ENCODE results near the gene SLC6A19. TPM values are rescaled to one million over a fixed set of nuclear protein-coding genes. Genes with fewer than 3 reads are reported as not detected.
A peak's percentile ranks its signal among the peaks of the same experiment; 100 is the strongest.

The SLC6A19 gene
- total RNA-seq, 1 donor from 2014 or later = not detected

GRCh38 chr5:1195439-1195838 lies 6.0 kb upstream of the SLC6A19 start:
- no peak overlapping the region for H2AFZ ChIP-seq (replicated peaks)
- H3K36me3 Mint-ChIP-seq = no peaks in the 10 kb centered on the region
- no peak for DNase-seq (ENCODE audit: low spot score)
- H3K4me3 ChIP-seq = no peak overlapping the region
- peaks cover 15% of the 10 kb centered on the region for H3F3A ChIP-seq (ENCODE audit: low read depth)
- TF ChIP-seq EZH2 (IDR thresholded peaks at IDR 0.05) (no peak), EZH2phosphoT487 (IDR thresholded peaks at IDR 0.05) (no peak)
- TF ChIP-seq, protein P1, sequence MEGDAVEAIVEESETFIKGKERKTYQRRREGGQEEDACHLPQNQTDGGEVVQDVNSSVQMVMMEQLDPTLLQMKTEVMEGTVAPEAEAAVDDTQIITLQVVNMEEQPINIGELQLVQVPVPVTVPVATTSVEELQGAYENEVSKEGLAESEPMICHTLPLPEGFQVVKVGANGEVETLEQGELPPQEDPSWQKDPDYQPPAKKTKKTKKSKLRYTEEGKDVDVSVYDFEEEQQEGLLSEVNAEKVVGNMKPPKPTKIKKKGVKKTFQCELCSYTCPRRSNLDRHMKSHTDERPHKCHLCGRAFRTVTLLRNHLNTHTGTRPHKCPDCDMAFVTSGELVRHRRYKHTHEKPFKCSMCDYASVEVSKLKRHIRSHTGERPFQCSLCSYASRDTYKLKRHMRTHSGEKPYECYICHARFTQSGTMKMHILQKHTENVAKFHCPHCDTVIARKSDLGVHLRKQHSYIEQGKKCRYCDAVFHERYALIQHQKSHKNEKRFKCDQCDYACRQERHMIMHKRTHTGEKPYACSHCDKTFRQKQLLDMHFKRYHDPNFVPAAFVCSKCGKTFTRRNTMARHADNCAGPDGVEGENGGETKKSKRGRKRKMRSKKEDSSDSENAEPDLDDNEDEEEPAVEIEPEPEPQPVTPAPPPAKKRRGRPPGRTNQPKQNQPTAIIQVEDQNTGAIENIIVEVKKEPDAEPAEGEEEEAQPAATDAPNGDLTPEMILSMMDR (IDR thresholded peaks at IDR 0.05) = no peak
- no peaks in the 10 kb centered on the region for H4K20me1 ChIP-seq (ENCODE audit: low read depth)
- peaks cover 11% of the 10 kb centered on the region for H3K27me3 ChIP-seq
- H3K9ac ChIP-seq = no peak overlapping the region
- no peak overlapping the region for H3K4me2 ChIP-seq
- H3K27ac Mint-ChIP-seq = no peak overlapping the region
- no peaks in the 10 kb centered on the region for H3K9me3 ChIP-seq (ENCODE audit: low read depth)
- H3K27ac ChIP-seq = no peak overlapping the region
- H3K4me1 Mint-ChIP-seq = peaks cover 6% of the 10 kb centered on the region
- no peaks in the 10 kb centered on the region for H3K79me2 ChIP-seq (ENCODE audit: low read depth)
- H3K36me3 ChIP-seq = no peaks in the 10 kb centered on the region
- peaks cover 6% of the 10 kb centered on the region for H3K4me1 ChIP-seq
- H3K4me3 Mint-ChIP-seq = no peak overlapping the region
- H3K27me3 Mint-ChIP-seq (ENCODE audit: insufficient read depth, low read depth) = peaks cover 6% of the 10 kb centered on the region
- no peaks in the 10 kb centered on the region for H3K9me3 Mint-ChIP-seq

DNA sequence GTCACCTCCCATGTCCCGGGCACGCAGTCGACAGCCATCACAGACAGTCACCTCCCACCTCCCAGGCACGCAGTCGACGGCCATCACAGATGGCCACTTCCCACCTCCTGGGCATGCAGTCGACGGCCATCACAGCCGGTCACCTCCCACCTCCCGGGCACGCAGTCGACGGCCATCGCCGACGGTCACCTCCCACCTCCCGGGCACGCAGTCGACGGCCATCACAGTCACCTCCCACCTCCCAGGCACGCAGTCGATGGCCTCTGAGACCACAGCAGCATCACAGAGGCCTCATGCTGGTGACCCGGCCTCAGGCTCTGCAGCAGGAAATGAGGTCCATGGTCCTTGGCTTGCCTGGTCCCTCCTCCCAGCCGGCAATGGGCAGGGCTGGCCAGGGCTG lies 5.5 kb upstream of the SLC6A19 start:
- H3F3A ChIP-seq (ENCODE audit: low read depth) = peaks cover 15% of the 10 kb centered on the region
- H3K27ac ChIP-seq = no peak overlapping the region
- H3K4me2 ChIP-seq = no peak overlapping the region
- no peak for DNase-seq (ENCODE audit: low spot score)
- H3K9ac ChIP-seq = no peak overlapping the region
- no peaks in the 10 kb centered on the region for H4K20me1 ChIP-seq (ENCODE audit: low read depth)
- peaks cover 2% of the 10 kb centered on the region for H3K4me1 Mint-ChIP-seq
- peaks cover 9% of the 10 kb centered on the region for H3K27me3 ChIP-seq
- H3K36me3 ChIP-seq = no peaks in the 10 kb centered on the region
- H3K9me3 Mint-ChIP-seq = no peaks in the 10 kb centered on the region
- H3K36me3 Mint-ChIP-seq = no peaks in the 10 kb centered on the region
- no peak overlapping the region for H3K27ac Mint-ChIP-seq
- peaks cover 2% of the 10 kb centered on the region for H3K27me3 Mint-ChIP-seq (ENCODE audit: insufficient read depth, low read depth)
- H2AFZ ChIP-seq (replicated peaks) = no peak overlapping the region
- peaks cover 6% of the 10 kb centered on the region for H3K4me1 ChIP-seq
- no peak overlapping the region for H3K4me3 Mint-ChIP-seq
- no peaks in the 10 kb centered on the region for H3K79me2 ChIP-seq (ENCODE audit: low read depth)
- TF ChIP-seq EZH2phosphoT487 (IDR thresholded peaks at IDR 0.05) = no peak
- TF ChIP-seq EZH2 (IDR thresholded peaks at IDR 0.05) = no peak
- TF ChIP-seq, protein P1 (IDR thresholded peaks at IDR 0.05) = no peak
- H3K4me3 ChIP-seq = no peak overlapping the region
- H3K9me3 ChIP-seq (ENCODE audit: low read depth) = no peaks in the 10 kb centered on the region

DNA sequence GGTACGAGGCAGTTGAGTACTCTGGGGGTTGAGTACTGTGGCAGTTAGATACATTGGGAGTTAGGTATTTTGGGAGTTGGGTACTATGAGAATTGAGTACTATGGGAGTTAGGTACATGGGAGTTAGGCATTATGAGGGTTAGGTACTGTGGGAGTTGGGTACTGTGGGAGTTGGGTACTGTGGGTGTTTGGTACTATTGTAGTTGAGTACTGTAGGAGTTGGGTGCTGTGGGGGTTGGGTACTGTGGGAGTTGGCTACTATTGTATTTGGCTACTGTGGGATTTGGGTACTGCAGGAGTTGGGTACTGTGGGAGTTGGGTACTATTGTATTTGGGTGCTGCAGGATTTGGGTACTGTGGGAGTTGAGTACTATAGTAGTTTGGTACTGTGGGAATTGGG lies 4.8 kb upstream of the SLC6A19 start:
- Mint-ChIP-seq H3K9me3 (no peaks in the 10 kb centered on the region), H3K4me1 (peaks cover 2% of the 10 kb centered on the region), H3K4me3 (no peak overlapping the region), H3K27me3 (ENCODE audit: insufficient read depth, low read depth) (peaks cover 2% of the 10 kb centered on the region), H3K36me3 (no peaks in the 10 kb centered on the region), H3K27ac (peak overlapping the region; percentile 73)
- no peak overlapping the region for H3K27ac ChIP-seq
- no peaks in the 10 kb centered on the region for H4K20me1 ChIP-seq (ENCODE audit: low read depth)
- no peak for DNase-seq (ENCODE audit: low spot score)
- no peaks in the 10 kb centered on the region for H3K9me3 ChIP-seq (ENCODE audit: low read depth)
- no peak overlapping the region for H3K4me2 ChIP-seq
- H3K9ac ChIP-seq = no peak overlapping the region
- H3F3A ChIP-seq (ENCODE audit: low read depth) = peaks cover 15% of the 10 kb centered on the region
- H3K36me3 ChIP-seq = no peaks in the 10 kb centered on the region
- peaks cover 6% of the 10 kb centered on the region for H3K4me1 ChIP-seq
- H2AFZ ChIP-seq (replicated peaks) = no peak overlapping the region
- peaks cover 8% of the 10 kb centered on the region for H3K27me3 ChIP-seq
- H3K79me2 ChIP-seq (ENCODE audit: low read depth) = no peaks in the 10 kb centered on the region
- H3K4me3 ChIP-seq = no peak overlapping the region
- TF ChIP-seq EZH2phosphoT487 (IDR thresholded peaks at IDR 0.05) (no peak), EZH2 (IDR thresholded peaks at IDR 0.05) (no peak)
- TF ChIP-seq, protein P1 (IDR thresholded peaks at IDR 0.05) = no peak

Data from neural progenitor cell (in vitro differentiated cells).